G401.6 (cell line): ENCODE data around the gene CNTNAP2.
"Not testable (repeated sequence)": the region's sequence is repeated elsewhere in the genome, so short reads cannot be mapped to it uniquely, and the experiment has no call there.

Experiments used
- FAIRE-seq: peaks from 2 replicates; lab custom pipeline; 2012; peaks lifted over from hg19 to GRCh38; lab: Jason Lieb, UNC

The CNTNAP2 gene

GRCh38 chr7:148328906-148329305 lies 2212.3 kb downstream of the CNTNAP2 start:
- no peak for FAIRE-seq

GRCh38 chr7:148330124-148330818 lies 2213.7 kb downstream of the CNTNAP2 start:
- no peak for FAIRE-seq

- no peak for FAIRE-seq
These were observed 2214.2 kb downstream of the CNTNAP2 start for GRCh38 chr7:148330822-148331221.

GRCh38 chr7:148331456-148331855 lies 2214.9 kb downstream of the CNTNAP2 start:
- not testable (repeated sequence) for FAIRE-seq

- FAIRE-seq = no peak
These were observed 2215.9 kb downstream of the CNTNAP2 start for GRCh38 chr7:148332191-148333186.

- no peak for FAIRE-seq
These were observed 2217.9 kb downstream of the CNTNAP2 start for GRCh38 chr7:148334441-148334956.

GRCh38 chr7:148334959-148335577 lies 2218.5 kb downstream of the CNTNAP2 start:
- FAIRE-seq = no peak

- FAIRE-seq = no peak
These were observed 2219.2 kb downstream of the CNTNAP2 start for GRCh38 chr7:148335790-148336189.

- no peak for FAIRE-seq
These were observed 2219.8 kb downstream of the CNTNAP2 start for GRCh38 chr7:148336411-148336810.

GRCh38 chr7:148337246-148337965 lies 2220.8 kb downstream of the CNTNAP2 start:
- no peak for FAIRE-seq

- no peak for FAIRE-seq
These were observed 2221.6 kb downstream of the CNTNAP2 start for GRCh38 chr7:148337995-148338747.

- no peak for FAIRE-seq
These were observed 2224.1 kb downstream of the CNTNAP2 start for GRCh38 chr7:148340438-148341280.

- no peak for FAIRE-seq
These were observed 2227.8 kb downstream of the CNTNAP2 start for GRCh38 chr7:148344406-148344805.

GRCh38 chr7:148347981-148348380 lies 2231.4 kb downstream of the CNTNAP2 start:
- no peak for FAIRE-seq

- no peak for FAIRE-seq
These were observed 2231.9 kb downstream of the CNTNAP2 start for GRCh38 chr7:148348466-148348865.

- FAIRE-seq = no peak
These were observed 2239.7 kb downstream of the CNTNAP2 start for GRCh38 chr7:148356303-148356702.

GRCh38 chr7:148362541-148362940 lies 2245.9 kb downstream of the CNTNAP2 start:
- FAIRE-seq = no peak

GRCh38 chr7:148367731-148368475 lies 2251.3 kb downstream of the CNTNAP2 start:
- no peak for FAIRE-seq

- FAIRE-seq = no peak
These were observed 2252.0 kb downstream of the CNTNAP2 start for GRCh38 chr7:148368562-148368961.
